HG03066 (cell line): ENCODE data around the gene UPP1.
A peak's percentile ranks its signal among the peaks of the same experiment; 100 is the strongest.

ENCODE experiments used
- ATAC-seq: cut with Tn5 transposase; IDR thresholded peaks from one replicate; pipeline ENCODE4 v1.9.1; 2021; ENCODE audit warnings: low read depth; ENCODE audit not compliant: unreplicated experiment

The UPP1 gene

GRCh38 chr7:48084727-48085432, 4.2 kb upstream of the UPP1 start:
- ATAC-seq, result peak; percentile 58

- no peak for ATAC-seq
These were observed 3.7 kb upstream of the UPP1 start for GRCh38 chr7:48085433-48085791.

- ATAC-seq, result no peak
These were observed 3.1 kb upstream of the UPP1 start for GRCh38 chr7:48085942-48086341.

GRCh38 chr7:48087349-48087748, 1.7 kb upstream of the UPP1 start:
- ATAC-seq, result no peak

- ATAC-seq, result peak; percentile 56
These were observed 463 bp upstream of the UPP1 start for GRCh38 chr7:48088559-48089045.

- no peak for ATAC-seq
These were observed 1.2 kb downstream of the UPP1 start for GRCh38 chr7:48090095-48090805.

DNA sequence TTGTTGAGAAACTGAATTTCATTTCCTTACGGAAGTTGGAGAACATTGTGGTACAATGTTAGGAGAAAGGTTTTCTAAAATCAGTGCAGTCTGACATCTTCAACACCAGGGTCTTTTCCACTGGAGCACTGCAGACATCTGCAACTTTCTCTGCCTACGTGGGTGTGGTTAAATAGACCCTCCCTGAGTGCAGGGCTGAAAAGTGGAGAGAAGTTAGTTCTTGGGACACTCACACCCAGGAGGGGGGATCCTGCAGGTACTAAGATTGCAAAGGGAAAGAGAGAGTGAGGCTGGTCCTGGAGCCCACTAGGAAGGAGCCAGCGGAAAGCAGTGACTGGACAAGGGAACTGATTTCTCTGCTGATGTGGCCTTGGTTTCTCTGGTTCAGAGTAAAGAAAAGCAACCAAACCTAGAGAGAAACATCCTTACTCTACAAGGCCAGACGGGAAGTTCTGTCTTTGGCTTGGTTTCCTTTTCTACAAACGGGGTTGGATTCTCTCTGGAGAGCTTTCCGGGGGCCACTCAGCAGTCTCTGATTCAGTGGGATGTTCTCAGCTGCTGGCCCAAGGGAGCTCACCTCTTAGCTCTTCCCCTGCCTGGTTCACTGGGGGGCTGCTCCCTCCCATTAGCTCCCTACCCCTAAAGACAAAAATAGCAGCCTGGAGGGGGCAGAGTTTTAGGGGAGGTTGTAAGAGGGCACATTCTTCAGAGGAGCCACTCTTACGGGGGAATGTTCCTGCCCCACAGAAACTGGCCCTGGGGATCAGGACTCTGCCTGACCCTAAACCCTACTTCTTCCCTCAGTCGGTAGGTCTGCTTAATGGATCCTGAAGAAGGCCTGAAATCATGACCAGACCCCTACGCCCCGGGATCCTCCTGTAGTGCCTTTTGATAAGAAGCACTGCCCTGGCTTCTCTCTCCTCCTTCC, 2.7 kb downstream of the UPP1 start:
- no peak for ATAC-seq

- no peak for ATAC-seq
These were observed 5.8 kb downstream of the UPP1 start for GRCh38 chr7:48094861-48095293.

- ATAC-seq, result no peak
These were observed 7.2 kb downstream of the UPP1 start for GRCh38 chr7:48096273-48096672.

DNA sequence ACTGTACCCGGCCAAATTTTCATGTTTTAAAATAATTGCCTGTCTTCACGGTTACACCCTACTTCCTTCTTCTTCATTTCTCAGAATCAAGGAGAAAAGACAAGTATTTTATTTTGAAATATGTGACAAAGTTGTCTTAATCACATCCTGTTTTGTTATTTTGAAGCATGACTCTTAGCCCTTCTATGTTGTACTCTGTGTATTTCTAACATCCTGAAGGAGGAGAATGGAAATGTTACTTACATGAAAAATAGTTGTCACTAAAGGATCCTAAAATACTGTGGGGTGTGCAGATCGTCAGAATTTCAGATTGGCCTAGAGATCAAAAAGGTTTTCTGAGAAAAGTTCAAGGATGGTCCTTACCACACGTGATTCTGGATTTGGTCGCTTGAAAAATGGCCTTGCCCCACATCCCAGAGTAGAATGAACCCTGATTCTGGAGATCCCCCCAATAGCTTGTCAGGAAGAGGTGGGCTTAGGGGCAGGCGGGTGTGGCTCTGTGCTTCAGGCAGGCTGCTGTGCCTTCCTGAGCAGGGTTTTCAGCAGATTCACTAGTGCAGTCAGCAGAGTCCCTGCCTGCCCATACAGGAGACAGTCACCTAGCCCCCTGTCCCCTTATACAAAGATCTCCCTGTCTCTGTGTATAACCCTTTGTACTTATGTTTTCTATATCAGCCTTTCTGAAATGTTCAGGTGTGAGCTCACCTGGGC, 8.6 kb downstream of the UPP1 start:
- ATAC-seq, result no peak

- no peak for ATAC-seq
These were observed 9.8 kb downstream of the UPP1 start for GRCh38 chr7:48098846-48099245.

DNA sequence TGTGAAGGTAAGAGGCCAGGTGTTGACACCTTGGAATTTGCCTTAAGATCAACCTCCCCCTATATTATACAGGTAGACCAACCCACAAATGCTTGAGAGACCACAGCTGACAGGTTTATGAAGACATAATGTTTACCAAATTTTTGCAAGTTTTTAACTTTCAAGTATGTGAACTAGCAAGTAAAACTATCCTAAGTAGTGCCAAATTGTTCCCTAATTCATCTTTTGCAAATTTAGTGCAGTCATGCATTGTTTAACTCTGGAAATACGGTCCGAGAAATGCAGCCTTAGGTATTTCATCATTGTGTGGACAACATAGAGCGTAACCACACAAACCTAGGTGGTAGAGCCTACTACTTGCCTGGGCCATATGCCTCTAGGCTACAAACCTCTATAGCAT, 10.7 kb downstream of the UPP1 start:
- no peak for ATAC-seq

DNA sequence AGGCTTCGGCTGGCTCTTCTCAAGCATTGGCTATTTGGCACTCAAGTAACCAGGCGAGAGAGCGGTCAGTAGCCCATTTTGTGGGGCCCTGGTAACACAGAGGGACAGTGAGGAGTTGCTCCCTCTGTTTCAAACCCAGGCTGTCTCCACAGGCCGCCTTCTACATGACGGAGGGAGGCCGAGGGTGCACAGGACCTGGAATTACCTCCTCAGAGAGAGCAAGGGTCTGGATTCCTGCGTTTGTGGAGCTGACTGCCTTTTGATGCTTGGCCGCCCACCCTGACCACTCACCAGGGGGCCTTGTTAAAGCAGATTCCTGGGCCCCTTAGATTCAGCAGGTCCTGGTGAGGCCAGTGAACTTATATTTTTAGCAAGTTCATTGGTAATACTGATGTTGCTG, 12.3 kb downstream of the UPP1 start:
- ATAC-seq, result no peak

GRCh38 chr7:48101968-48102367, 12.9 kb downstream of the UPP1 start:
- ATAC-seq, result no peak

DNA sequence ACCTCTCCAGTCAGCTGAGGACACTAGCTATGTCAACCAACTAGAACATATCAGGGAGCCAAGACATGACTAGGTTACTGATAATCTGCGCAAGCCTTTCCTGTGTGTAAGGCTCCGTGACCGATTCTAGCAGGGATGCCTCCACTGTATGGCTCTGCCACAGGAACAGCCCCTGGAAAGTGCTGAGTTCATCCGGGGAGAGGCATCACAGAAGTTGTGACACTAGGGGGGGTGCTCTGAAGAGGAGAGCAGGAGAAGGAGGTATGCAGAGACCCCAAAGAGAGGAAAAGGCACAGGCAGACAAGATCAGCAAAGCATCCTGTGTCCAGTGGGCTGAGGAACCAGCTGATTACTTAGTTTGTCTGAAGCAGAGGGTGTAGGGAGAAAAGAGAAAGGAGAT, 13.5 kb downstream of the UPP1 start:
- no peak for ATAC-seq

DNA sequence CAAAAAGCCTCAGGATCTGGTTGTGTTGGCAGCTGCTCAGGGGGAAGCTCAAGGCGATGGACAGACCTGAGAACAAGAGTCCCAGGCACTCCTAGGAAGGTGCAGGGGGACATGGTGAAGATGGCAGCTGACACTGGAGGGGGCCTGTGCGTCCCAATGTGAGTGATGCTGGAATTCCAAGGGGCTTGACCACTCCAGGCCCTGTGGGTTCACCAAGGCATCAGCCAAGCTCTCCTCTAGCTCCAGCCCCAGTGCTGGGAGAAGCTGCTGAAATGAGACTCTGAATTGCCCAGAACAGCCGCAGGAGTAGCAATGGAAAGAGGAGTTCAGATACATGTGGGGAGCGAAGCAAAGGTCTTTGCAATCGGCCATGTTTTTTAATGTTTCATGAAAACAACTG, 16.0 kb downstream of the UPP1 start:
- ATAC-seq, result no peak

- no peak for ATAC-seq
These were observed 18.0 kb downstream of the UPP1 start for GRCh38 chr7:48106906-48107659.

GRCh38 chr7:48107926-48108472, 18.9 kb downstream of the UPP1 start:
- ATAC-seq, result no peak
